HL-60/S4 (cell line): ENCODE data around the gene LRRC43.

Experiments
- in situ Hi-C: fragments of 300-500 bp; cut with MboI; formaldehyde crosslinking; loops from 2 replicates; pipeline ENCODE4 v1.14.3; 2022; ENCODE audit warnings: low sequenced_read_pairs

LRRC43 gene

DNA sequence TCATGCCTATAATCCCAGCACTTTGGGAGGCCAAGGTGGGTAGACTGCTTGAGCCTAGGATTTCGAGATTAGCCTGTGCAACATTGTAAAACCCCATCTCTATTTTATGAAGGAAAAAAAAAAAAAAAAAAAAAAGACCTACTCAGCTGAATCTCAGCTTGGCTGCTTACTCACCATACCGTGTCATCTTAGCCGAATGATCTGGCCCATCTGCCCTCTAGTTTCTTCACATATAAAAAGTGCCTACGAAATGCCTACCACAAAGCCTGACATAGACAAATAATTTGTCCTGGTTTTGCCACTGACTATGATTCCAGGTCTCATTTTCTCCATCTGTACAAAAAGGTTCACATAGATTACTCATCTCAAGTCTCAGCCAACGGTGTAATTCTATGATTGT is 32.8 kb downstream of the LRRC43 start:
- in situ Hi-C loops = no loop called here

DNA sequence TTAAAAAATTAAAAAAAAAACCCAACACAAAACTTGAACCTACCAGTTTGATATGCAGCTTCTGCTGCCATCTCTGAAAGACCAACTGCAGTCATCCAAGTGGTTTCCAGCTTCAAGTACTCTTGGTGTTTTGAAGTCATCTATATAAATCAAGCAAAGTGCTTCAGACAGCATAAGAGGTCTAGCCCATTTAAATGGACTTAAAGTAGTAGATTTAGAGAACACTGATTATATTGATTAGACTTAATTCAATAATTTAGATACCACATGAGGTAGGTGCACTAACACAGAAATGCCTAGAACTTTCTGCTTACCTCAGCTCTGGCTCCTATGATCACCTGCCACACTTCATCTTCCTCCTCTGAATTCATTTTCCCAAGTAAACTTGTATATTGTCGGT is 33.5 kb downstream of the LRRC43 start:
- in situ Hi-C loops = no loop called here

GRCh38 chr12:122225683-122226365 is 42.9 kb downstream of the LRRC43 start, which contains the start of gene DIABLO:
DIABLO (minus strand) TSS chr12:122226052; CDS start chr12:122226014, 38 bp downstream.
- in situ Hi-C loops = no loop called here

DNA sequence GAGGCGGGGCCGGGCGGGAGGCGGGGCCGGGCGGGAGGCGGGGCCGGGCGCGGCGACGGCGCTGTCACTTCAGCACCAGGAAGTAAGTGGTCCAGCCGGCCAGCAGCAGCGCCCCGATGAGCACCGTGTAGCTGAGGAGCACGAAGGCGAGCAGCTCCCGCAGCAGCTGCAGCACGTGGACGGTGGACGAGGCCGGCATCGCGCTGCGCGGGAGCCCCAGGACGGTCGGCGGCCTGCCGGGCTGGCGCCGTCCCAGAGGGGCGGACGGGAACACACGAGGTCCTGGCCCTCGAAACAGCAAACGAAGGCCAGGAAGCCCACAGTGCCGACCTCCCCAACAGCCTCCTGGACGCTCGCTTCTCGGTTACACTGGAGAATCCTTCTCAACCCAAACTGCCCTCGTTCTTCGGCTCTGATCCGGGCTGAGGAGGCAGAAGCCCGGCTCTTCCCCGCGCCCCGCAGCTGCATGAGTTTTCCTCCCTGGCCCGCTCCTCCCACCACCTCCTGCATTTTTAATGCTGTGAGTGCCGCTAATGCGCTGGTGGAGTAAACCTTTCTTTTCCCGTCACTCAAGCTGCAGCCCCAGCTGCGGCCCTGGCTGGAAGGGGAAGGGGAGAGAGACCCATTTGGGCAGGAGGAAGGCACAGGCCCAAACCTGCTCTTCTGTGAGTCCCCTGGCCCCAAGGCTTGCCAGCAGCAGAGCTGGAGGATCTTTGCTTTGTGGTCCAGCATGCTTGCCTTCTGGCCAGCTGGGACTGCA is 43.6 kb downstream of the LRRC43 start:
- in situ Hi-C loops = no loop called here

GRCh38 chr12:122227341-122227740 is 44.4 kb downstream of the LRRC43 start:
- in situ Hi-C loops = no loop called here

GRCh38 chr12:122228092-122228491 is 45.2 kb downstream of the LRRC43 start:
- in situ Hi-C loops = no loop called here

DNA sequence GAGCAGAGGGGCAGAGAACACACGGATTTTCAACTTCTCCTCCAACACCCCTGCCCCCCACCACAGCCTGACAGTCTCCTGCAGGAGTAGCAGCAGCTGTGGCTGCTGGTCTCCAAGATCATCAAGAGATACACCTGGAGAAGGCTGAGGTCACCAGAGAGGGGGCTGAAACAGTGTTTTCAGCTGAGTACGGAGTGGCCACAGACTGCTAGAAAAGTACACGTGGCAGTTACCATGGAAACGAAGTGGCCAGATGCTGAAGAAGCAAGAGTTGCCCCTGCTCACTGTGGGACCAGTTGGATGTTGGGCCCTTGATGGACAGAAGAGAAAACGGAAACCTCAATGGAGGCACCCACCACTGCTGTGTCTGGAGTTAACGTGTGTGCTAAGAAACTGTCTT is 47.9 kb downstream of the LRRC43 start:
- in situ Hi-C loops = no loop called here

GRCh38 chr12:122232691-122233090 is 49.8 kb downstream of the LRRC43 start:
- in situ Hi-C loops = no loop called here

GRCh38 chr12:122235741-122236140 is 52.8 kb downstream of the LRRC43 start:
- in situ Hi-C loops = no loop called here

DNA sequence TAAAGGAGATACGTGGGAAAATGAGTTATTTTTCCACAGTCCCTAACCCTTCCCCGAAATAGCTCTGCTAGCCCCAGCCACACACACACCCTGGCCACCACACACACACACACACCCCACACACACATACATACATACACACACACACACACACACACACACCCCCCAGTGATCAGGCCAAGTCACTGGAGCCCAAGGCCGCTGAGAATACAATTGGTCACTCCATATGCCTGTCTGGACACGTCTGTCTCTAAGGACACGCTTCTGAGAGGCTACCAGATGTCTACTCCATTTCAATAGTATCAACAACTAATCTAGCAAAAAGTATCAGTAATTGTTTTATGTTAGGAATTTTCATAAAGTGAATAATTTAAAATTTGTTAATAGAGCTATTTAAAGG is 55.9 kb downstream of the LRRC43 start:
- in situ Hi-C loops = no loop called here

DNA sequence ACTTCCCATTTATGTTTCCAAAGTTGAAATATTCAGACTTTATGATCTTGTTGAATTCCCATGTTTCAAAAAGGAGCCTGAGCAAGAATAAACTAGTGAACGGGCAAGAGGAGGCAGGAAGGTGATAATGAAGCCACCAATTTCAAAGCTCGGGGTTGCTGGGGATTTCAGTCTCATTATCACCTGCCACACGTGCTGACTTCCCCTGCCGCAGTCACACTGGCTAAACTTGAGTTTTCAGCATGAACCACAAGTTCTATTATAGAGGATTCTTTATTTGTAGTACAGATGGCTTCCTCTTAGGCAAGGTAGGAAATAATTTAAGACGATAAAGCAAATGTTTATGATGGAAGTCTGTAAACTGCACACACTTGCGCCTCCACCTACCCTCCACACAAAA is 61.0 kb downstream of the LRRC43 start:
- in situ Hi-C loops = no loop called here

DNA sequence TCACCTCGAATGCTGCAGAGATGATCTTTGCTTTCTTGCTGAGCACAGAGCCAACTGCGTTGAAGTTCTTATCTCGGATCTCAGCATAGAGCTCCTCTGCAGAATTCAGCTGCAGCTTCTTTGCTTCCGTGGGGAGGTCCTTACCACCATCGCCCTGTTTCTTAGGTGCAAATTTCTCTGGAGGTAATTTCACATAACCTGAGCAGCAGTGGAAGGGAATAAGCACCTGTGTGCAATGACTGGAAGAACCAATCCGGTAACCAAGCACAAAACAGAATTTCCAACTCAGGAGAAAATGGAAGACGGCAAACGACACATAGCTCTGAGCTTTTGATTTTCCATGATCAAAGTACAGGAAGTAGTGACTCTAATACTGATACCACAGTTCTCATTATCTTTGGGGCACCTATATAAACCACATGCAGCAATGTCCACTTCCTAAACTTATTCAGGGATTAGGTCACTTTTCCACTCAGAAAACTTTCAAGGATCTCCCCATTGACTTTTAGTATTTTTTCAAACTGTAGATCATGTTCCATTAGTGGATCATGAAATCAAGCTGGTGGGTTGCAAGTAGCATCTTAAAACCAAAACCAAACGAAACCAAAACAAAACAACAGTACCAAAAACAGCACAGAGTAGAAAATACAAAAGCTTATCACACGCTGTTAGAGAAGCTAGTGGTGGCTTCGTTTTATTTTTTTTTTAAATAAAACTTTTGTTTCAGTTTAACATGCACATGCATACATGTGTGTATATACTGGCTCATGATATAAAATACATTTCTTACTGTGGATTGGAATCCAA is 61.8 kb downstream of the LRRC43 start:
- in situ Hi-C loops = no loop called here

DNA sequence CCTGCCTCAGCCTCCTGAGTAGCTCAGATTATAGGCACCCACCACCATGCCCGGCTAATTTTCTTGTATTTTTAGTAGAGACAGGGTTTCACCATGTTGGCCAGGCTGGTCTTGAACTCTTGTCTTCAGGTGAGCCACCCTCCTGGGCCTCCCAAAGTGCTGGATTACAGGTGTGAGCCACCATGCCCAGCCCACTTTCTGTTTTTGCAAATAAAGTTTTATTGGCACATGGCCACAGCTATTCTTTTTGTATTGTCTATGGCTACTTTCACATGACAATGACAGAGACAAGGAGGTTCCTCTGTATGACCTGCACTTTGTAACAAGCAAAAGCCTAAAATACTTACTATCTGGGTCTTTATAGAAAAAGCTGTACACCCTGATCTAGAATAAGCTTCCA is 62.6 kb downstream of the LRRC43 start:
- in situ Hi-C loops = no loop called here

- in situ Hi-C loops = no loop called here
Measured at GRCh38 chr12:122250047-122250446, 67.1 kb downstream of the LRRC43 start.

GRCh38 chr12:122250536-122250935 is 67.6 kb downstream of the LRRC43 start:
- in situ Hi-C loops = no loop called here
